ENCODE results near the gene SLC38A3.
A peak's percentile ranks its signal among the peaks of the same experiment; 100 is the strongest.

Gene SLC38A3

GRCh38 chr3:50237133-50237651 lies 32.1 kb downstream of the SLC38A3 start:
- peak; percentile 48 for DNase-seq (ENCODE audit: low read depth)
- TF ChIP-seq, protein P1, sequence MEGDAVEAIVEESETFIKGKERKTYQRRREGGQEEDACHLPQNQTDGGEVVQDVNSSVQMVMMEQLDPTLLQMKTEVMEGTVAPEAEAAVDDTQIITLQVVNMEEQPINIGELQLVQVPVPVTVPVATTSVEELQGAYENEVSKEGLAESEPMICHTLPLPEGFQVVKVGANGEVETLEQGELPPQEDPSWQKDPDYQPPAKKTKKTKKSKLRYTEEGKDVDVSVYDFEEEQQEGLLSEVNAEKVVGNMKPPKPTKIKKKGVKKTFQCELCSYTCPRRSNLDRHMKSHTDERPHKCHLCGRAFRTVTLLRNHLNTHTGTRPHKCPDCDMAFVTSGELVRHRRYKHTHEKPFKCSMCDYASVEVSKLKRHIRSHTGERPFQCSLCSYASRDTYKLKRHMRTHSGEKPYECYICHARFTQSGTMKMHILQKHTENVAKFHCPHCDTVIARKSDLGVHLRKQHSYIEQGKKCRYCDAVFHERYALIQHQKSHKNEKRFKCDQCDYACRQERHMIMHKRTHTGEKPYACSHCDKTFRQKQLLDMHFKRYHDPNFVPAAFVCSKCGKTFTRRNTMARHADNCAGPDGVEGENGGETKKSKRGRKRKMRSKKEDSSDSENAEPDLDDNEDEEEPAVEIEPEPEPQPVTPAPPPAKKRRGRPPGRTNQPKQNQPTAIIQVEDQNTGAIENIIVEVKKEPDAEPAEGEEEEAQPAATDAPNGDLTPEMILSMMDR (IDR thresholded peaks at IDR 0.05; ENCODE audit: insufficient read depth, low read depth, low read length, missing control alignments): no peak
- H3K4me3 ChIP-seq (ENCODE audit: low read length): peak overlapping the region; percentile 62

- TF ChIP-seq, protein P1 (IDR thresholded peaks at IDR 0.05; ENCODE audit: insufficient read depth, low read depth, low read length, missing control alignments): no peak
- peak; percentile 90 for DNase-seq (ENCODE audit: low read depth)
- H3K4me3 ChIP-seq (ENCODE audit: low read length): peak overlapping the region; percentile 62
These were observed 32.9 kb downstream of the SLC38A3 start for GRCh38 chr3:50237754-50238548.

DNA sequence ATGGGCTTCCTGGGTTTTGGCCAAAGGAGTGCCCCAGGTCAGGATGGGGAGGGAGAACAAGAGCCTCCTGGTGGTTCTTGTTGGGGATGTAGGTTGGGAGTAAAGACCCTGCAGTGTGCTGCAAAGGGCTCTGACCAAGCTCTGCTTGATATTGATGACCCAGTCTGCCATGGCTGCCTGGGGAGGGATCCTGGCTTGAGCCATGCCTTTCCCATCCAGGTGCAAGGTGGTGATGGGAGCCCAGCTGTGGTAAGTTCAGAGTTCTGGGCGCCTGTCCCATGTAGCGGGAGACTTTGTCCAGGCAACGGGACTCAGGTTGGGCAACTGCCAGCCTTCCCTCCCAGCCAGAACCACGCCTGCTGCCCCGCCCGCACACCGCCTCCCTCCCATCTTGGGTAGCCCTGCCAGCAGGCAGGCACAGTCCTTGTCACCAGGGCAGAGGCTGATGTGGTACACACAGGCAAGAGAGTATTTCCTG lies 33.5 kb downstream of the SLC38A3 start:
- peak overlapping the region; percentile 62 for H3K4me3 ChIP-seq (ENCODE audit: low read length)
- DNase-seq (ENCODE audit: low read depth): peak; percentile 74
- TF ChIP-seq, protein P1 (IDR thresholded peaks at IDR 0.05; ENCODE audit: insufficient read depth, low read depth, low read length, missing control alignments): peak; percentile 29

- H3K4me3 ChIP-seq (ENCODE audit: low read length): no peak overlapping the region
- TF ChIP-seq, protein P1 (IDR thresholded peaks at IDR 0.05; ENCODE audit: insufficient read depth, low read depth, low read length, missing control alignments): no peak
- no peak for DNase-seq (ENCODE audit: low read depth)
These were observed 34.6 kb downstream of the SLC38A3 start for GRCh38 chr3:50239649-50240048.

GRCh38 chr3:50241163-50241562 lies 36.1 kb downstream of the SLC38A3 start:
- DNase-seq (ENCODE audit: low read depth): no peak
- no peak overlapping the region for H3K4me3 ChIP-seq (ENCODE audit: low read length)
- TF ChIP-seq, protein P1 (IDR thresholded peaks at IDR 0.05; ENCODE audit: insufficient read depth, low read depth, low read length, missing control alignments): no peak

DNA sequence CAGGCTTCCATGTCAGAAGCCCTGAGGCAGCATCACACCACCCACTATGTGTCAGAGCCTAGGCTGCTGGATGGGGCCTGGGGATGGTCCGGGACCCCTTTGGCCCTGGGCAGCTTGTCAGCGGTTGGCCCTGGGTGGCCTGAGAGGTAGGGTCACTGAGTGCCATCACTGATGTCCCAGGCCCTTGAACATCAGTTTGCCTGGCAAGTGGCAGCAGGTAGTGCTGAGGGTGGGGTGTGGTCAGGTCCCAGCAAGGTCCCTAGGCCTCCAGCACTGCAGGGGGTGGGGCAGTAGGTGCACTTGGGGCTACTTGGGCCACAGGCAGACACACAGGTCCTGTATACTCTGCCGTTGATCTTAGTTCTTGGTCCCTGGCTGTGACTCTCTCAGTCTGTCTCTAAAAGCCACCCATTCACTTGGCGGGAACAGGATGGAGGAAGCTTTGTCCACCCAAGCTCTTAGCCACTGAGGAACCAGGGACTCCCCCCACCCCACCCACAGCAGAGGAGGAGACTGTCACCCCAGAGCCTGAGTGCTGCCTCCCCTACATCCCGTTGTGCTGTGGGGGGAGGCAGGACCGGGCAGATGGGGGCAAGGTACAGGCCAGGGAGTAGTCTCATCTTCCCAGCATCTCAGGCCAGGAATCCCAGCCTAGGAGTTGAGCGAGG lies 36.8 kb downstream of the SLC38A3 start:
- no peak for DNase-seq (ENCODE audit: low read depth)
- no peak overlapping the region for H3K4me3 ChIP-seq (ENCODE audit: low read length)
- TF ChIP-seq, protein P1 (IDR thresholded peaks at IDR 0.05; ENCODE audit: insufficient read depth, low read depth, low read length, missing control alignments): no peak
